ENCODE results near the gene TAS2R3. TPM values are rescaled to one million over a fixed set of nuclear protein-coding genes. Genes with fewer than 3 reads are reported as not detected.

Gene TAS2R3
- total RNA-seq, 2 experiments from 2014 or later: 0.69 to 0.96 TPM

DNA sequence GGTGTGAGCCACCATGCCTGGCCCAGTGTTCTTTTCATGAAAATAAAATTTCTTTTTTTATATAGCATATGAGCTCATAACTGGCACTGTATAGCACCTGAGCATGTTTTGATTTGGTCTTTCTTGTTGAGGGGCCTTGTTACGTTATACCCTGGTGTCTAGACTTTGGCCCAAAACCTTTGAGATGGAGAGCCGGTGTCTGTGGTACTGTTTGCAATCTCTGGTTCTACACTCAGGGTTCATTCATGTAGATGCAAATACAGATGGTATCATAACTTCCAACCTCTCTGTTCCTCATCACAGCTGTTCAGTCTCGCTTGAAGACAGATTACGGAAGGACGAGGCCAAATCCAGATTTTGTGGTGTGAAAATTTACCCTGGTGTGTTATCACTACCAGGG, 26.0 kb downstream of the TAS2R3 start, which contains the start of gene TAS2R5:
TSS of gene TAS2R5 (plus strand) at position 301 of the 400 bp plus-strand sequence. CDS start 145 bp downstream, outside the sequence.
- Mint-ChIP-seq H3K4me1 (ENCODE audit: low read depth) (no peaks in the 10 kb centered on the region), H3K4me3 (no peak within 1 kb of the TSS), H3K27me3 (ENCODE audit: low read depth) (no peaks in the 10 kb centered on the region), H3K36me3 (ENCODE audit: low read depth) (peaks cover 24% of the 10 kb centered on the region), H3K27ac (no peak within 1 kb of the TSS), H3K9me3 (no peaks in the 10 kb centered on the region)
- CTCF ChIA-PET: no interaction called here
- DNase-seq: no peak
- intact Hi-C loops (cut with micrococcal nuclease): no loop called here

DNA sequence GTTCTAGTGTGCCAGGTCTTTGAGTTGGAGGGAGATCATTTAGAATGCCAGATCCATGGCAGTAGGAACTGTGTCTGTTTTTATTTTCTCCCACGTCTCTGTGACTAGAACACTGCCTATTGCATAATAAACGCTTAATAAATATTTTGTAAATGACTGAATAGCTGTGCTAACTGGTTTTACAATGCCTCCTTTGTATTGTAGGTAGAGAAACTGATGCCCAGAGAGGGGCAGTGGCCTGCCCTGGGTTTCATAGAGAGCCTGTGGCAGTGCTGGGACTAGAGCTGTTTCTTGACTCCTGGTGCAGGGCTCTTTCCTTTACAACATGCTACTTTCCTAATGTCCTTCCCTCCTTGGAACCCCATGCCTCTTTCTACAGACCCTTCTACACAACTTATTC, 28.6 kb downstream of the TAS2R3 start:
- H3K27ac Mint-ChIP-seq: no peak overlapping the region
- peaks cover 25% of the 10 kb centered on the region for H3K36me3 Mint-ChIP-seq (ENCODE audit: low read depth)
- H3K4me1 Mint-ChIP-seq (ENCODE audit: low read depth): no peaks in the 10 kb centered on the region
- CTCF ChIA-PET: no interaction called here
- no peaks in the 10 kb centered on the region for H3K27me3 Mint-ChIP-seq (ENCODE audit: low read depth)
- H3K4me3 Mint-ChIP-seq: no peak overlapping the region
- intact Hi-C loops (cut with micrococcal nuclease): no loop called here
- DNase-seq: no peak
- peaks cover 2% of the 10 kb centered on the region for H3K9me3 Mint-ChIP-seq

Other genes starting within 250 kb of the TAS2R3 start
- 10 to 100 TPM; 35.8 to 37.9 TPM for gene AGK, start 212.7 kb upstream of the TAS2R3 start, total RNA-seq
- gene DENND11, start 61.9 kb upstream of the TAS2R3 start, total RNA-seq: 10 to 100 TPM; 29.8 to 30.7 TPM
- gene WEE2, start 55.7 kb upstream of the TAS2R3 start, total RNA-seq: not detected
- gene SSBP1, start 25.7 kb upstream of the TAS2R3 start, total RNA-seq: 100 to 1,000 TPM; 202 to 230 TPM
- under 1 TPM; 0.38 to 0.40 TPM for gene TAS2R4, start 12.6 kb downstream of the TAS2R3 start, total RNA-seq
- under 1 TPM; 0.95 to 0.99 TPM for gene TAS2R5, start 26.1 kb downstream of the TAS2R3 start, total RNA-seq
- not detected for gene PRSS37, start 77.4 kb downstream of the TAS2R3 start, total RNA-seq
- gene OR9A4, start 152.3 kb downstream of the TAS2R3 start, total RNA-seq: not detected
- gene CLEC5A, start 182.9 kb downstream of the TAS2R3 start, total RNA-seq: not detected
- not detected for gene TAS2R38, start 209.7 kb downstream of the TAS2R3 start, total RNA-seq
- gene MGAM, start 231.8 kb downstream of the TAS2R3 start, total RNA-seq: not detected

Data from activated naive CD4-positive, alpha-beta T cell treated with anti-CD3 and anti-CD28 coated beads for 36 hours (primary cell).